ENCODE results near the gene DOC2A. TPM values are rescaled to one million over a fixed set of nuclear protein-coding genes. Genes with fewer than 3 reads are reported as not detected.
"Not testable (repeated sequence)": the region's sequence is repeated elsewhere in the genome, so short reads cannot be mapped to it uniquely, and the experiment has no call there.

The DOC2A gene
- total and polyA plus RNA-seq, 9 of the 15 experiments (the other 6 are each of a cell fraction or from before 2014, with no cell fraction given): 0.03 to 0.38 (median 0.28) TPM; not detected in 1

DNA sequence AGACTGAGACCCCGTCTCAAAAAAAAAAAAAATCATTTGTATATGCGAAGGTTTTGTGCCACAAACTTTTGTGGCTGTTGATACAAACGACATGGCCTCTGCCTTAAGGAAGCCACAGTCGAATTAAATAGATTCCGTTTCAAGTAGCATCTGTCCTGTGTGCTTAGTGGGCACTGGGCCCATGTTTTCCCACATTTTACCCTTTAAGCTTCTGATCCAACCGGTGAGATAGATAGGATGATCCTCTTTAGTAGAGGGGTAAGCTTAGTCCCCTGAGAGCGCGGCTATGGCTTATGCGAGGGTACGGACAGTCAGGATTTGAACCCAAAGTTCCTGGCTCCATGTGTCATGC is 49.7 kb downstream of the DOC2A start:
- DNase-seq (ENCODE audit: extremely low read depth in 1 of 4, low spot score in 3 of 4) (no peak), ATAC-seq (no peak), FAIRE-seq (no peak)
- H4K20me1 ChIP-seq (replicated peaks; ENCODE audit: control insufficient read depth, insufficient read depth, low read length): no peaks in the 10 kb centered on the region
- POLR2A ChIA-PET: interaction anchor here (0.6 to 3.3 kb wide), 8 partner anchors 13 to 211 kb away, joined by 3 to 18 read pairs (median 4); partner anchors contain the start of gene TAOK2
- CTCF ChIA-PET (ENCODE audit: low intra/inter-chr PET ratio): interaction anchor here (0.6 kb wide), 1 partner anchor 260 kb away, joined by 4 read pairs; no protein-coding TSS in a partner anchor
- intact Hi-C loops (cut with micrococcal nuclease): loop anchor here (5.0 kb wide), 1 partner anchor 34 kb away; the partner anchor contains the start of gene KCTD13
- no peaks in the 10 kb centered on the region; the same call in 1 of the 2 replicates for H3K9me3 ChIP-seq (replicated peaks; ENCODE audit: control insufficient read depth, insufficient read depth, low read depth, low read length)
- in situ Hi-C loops (cut with MboI): no loop called here
- H2AFZ ChIP-seq (ENCODE audit: low read depth, low read length): peak overlapping the region; percentile 100
- H3K4me3 ChIP-seq: peak overlapping the region; percentile 69
- peak overlapping the region; percentile 87 for H3K4me2 ChIP-seq (ENCODE audit: insufficient read depth, low read length)
- H3K27ac ChIP-seq (ENCODE audit: extremely low read depth, low read depth, low read length): peak overlapping the region; percentile 85
- H3K36me3 ChIP-seq (ENCODE audit: control insufficient read depth, insufficient read depth, low read length): peaks cover 7% of the 10 kb centered on the region; the same call in 2 of the 3 replicates
- 72% methylated on average over 10 of the region's 10 CpGs for WGBS (ENCODE audit: insufficient coverage, low coverage, missing lambda C conversion rate)
- peaks cover 12 to 20% of the 10 kb centered on the region in 2 experiments; a peak in 4 of 5 replicates for H3K4me1 ChIP-seq (replicated peaks in 1 of 2; ENCODE audit: control insufficient read depth in 2 of 2, insufficient read depth in 2 of 2, low read length in 2 of 2)
- H3K27me3 ChIP-seq (ENCODE audit: control insufficient read depth in 2 of 2, insufficient read depth in 2 of 2, low read length in 2 of 2): no peaks in the 10 kb centered on the region
- no peaks in the 10 kb centered on the region for H3K9me1 ChIP-seq (ENCODE audit: control insufficient read depth, insufficient read depth, low read length)
- no TSS peak for BruUV-seq (replicated peaks)
- TF ChIP-seq ESRRA (IDR thresholded peaks at IDR 0.05; ENCODE audit: borderline replicate concordance, low read depth): no peak
- no peak for TF ChIP-seq CC2D1A (IDR thresholded peaks at IDR 0.05)
- TF ChIP-seq, protein P1, sequence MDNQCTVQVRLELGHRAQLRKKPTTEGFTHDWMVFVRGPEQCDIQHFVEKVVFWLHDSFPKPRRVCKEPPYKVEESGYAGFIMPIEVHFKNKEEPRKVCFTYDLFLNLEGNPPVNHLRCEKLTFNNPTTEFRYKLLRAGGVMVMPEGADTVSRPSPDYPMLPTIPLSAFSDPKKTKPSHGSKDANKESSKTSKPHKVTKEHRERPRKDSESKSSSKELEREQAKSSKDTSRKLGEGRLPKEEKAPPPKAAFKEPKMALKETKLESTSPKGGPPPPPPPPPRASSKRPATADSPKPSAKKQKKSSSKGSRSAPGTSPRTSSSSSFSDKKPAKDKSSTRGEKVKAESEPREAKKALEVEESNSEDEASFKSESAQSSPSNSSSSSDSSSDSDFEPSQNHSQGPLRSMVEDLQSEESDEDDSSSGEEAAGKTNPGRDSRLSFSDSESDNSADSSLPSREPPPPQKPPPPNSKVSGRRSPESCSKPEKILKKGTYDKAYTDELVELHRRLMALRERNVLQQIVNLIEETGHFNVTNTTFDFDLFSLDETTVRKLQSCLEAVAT (IDR thresholded peaks at IDR 0.05): 0 out of 4 replicates have a peak, but pooled peaks of 1 of the 2 experiments have one; percentile 6
- TF ChIP-seq, protein P2, sequence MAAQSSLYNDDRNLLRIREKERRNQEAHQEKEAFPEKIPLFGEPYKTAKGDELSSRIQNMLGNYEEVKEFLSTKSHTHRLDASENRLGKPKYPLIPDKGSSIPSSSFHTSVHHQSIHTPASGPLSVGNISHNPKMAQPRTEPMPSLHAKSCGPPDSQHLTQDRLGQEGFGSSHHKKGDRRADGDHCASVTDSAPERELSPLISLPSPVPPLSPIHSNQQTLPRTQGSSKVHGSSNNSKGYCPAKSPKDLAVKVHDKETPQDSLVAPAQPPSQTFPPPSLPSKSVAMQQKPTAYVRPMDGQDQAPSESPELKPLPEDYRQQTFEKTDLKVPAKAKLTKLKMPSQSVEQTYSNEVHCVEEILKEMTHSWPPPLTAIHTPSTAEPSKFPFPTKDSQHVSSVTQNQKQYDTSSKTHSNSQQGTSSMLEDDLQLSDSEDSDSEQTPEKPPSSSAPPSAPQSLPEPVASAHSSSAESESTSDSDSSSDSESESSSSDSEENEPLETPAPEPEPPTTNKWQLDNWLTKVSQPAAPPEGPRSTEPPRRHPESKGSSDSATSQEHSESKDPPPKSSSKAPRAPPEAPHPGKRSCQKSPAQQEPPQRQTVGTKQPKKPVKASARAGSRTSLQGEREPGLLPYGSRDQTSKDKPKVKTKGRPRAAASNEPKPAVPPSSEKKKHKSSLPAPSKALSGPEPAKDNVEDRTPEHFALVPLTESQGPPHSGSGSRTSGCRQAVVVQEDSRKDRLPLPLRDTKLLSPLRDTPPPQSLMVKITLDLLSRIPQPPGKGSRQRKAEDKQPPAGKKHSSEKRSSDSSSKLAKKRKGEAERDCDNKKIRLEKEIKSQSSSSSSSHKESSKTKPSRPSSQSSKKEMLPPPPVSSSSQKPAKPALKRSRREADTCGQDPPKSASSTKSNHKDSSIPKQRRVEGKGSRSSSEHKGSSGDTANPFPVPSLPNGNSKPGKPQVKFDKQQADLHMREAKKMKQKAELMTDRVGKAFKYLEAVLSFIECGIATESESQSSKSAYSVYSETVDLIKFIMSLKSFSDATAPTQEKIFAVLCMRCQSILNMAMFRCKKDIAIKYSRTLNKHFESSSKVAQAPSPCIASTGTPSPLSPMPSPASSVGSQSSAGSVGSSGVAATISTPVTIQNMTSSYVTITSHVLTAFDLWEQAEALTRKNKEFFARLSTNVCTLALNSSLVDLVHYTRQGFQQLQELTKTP (IDR thresholded peaks at IDR 0.05; ENCODE audit: low read depth in 1 of 2, partially characterized antibody in 2 of 2): no peak
- no peak for TF ChIP-seq RAD51 (IDR thresholded peaks at IDR 0.05; ENCODE audit: borderline replicate concordance, low read depth)
- TF ChIP-seq FOXP1 (CRISPR knock-in tag; IDR thresholded peaks at IDR 0.05): 0 out of 2 replicates have a peak, but pooled peaks have one; percentile 27
- TF ChIP-seq RBM17 (IDR thresholded peaks at IDR 0.05; ENCODE audit: borderline replicate concordance, low read depth, low read length): no peak
- H3K9ac ChIP-seq (ENCODE audit: insufficient read depth in 1 of 2, low read depth in 2 of 2, low read length in 2 of 2): peak overlapping the region; percentile 86 to 95; a peak in 3 of 4 replicates
- peaks cover 7% of the 10 kb centered on the region; the same call in 2 of the 3 replicates for H3K79me2 ChIP-seq (ENCODE audit: control insufficient read depth, insufficient read depth, low read length)

DNA sequence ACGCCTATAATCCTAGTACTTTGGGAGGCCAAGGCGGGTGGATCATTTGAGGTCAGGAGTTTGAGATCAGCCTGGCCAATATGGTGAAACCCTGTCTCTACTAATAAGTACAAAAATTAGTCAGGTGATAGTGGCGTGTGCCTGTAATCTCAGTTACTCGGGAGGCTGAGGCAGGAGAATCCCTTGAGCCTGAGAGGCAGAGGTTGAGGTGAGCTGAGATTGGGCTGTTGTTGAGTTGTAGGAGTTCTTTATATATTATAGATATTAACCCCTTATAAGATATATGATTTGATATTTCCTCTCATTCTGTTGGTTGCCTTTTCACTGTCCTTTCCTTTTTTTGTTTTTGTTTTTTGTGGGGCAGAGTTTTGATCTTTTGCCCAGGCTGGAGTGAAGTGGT is 51.0 kb downstream of the DOC2A start:
- 77% methylated on average over 4 of the region's 4 CpGs for WGBS (ENCODE audit: insufficient coverage, low coverage, missing lambda C conversion rate)
- H2AFZ ChIP-seq (ENCODE audit: low read depth, low read length); H3K4me3 ChIP-seq; H3K4me2 ChIP-seq (ENCODE audit: insufficient read depth, low read length); ATAC-seq; FAIRE-seq; CTCF ChIA-PET (ENCODE audit: low intra/inter-chr PET ratio); H3K36me3 ChIP-seq (ENCODE audit: control insufficient read depth, insufficient read depth, low read length); H3K27ac ChIP-seq (ENCODE audit: extremely low read depth, low read depth, low read length); H3K9me3 ChIP-seq (replicated peaks; ENCODE audit: control insufficient read depth, insufficient read depth, low read depth, low read length); H3K27me3 ChIP-seq (ENCODE audit: control insufficient read depth in 2 of 2, insufficient read depth in 2 of 2, low read length in 2 of 2); H3K79me2 ChIP-seq (ENCODE audit: control insufficient read depth, insufficient read depth, low read length); BruUV-seq (replicated peaks); H4K20me1 ChIP-seq (replicated peaks; ENCODE audit: control insufficient read depth, insufficient read depth, low read length); H3K9me1 ChIP-seq (ENCODE audit: control insufficient read depth, insufficient read depth, low read length); in situ Hi-C loops (cut with MboI); H3K9ac ChIP-seq (ENCODE audit: insufficient read depth in 1 of 2, low read depth in 2 of 2, low read length in 2 of 2); DNase-seq (ENCODE audit: extremely low read depth in 1 of 4, low spot score in 3 of 4): not testable (repeated sequence)
- peaks cover 12 to 20% of the 10 kb centered on the region in 2 experiments; a peak in 4 of 5 replicates for H3K4me1 ChIP-seq (replicated peaks in 1 of 2; ENCODE audit: control insufficient read depth in 2 of 2, insufficient read depth in 2 of 2, low read length in 2 of 2)
- POLR2A ChIA-PET: interaction anchor here (0.6 kb wide), 1 partner anchor 27 kb away, joined by 4 read pairs; no protein-coding TSS in a partner anchor
- intact Hi-C loops (cut with micrococcal nuclease): loop anchor here (5.0 kb wide), 1 partner anchor 33 kb away; the partner anchor contains the start of gene KCTD13
